Adrenal gland (tissue), 5 donors: ENCODE measurements around the gene IFNA13.

Experiments
- CTCF ChIP-seq, 6 experiments: fragments of 450-650 bp in 4 of 6; fragments of 200-600 bp in 2 of 6; sonication (generic) in 1 of 6; IDR thresholded peaks; 1 replicate in 5 of 6; 2 replicates in 1 of 6; pipeline versions ENCODE4 v1.5.1 to v1.8.0; 2016 to 2021; ENCODE audit warnings: antibody characterized with exemption in 6 of 6, mild to moderate bottlenecking in 2 of 6, moderate library complexity in 1 of 6
- POLR2A ChIP-seq, 2 donors: fragments of 450-650 bp; IDR thresholded peaks; one replicate each; pipeline ENCODE4 v1.6.1; 2017; ENCODE audit warnings: antibody characterized with exemption in 2 of 2, mild to moderate bottlenecking in 2 of 2, moderate library complexity in 1 of 2
- donor health status: DM: no; HTN: no; CAD: no.

- peak; percentile 43 to 71 (median 61) for TF ChIP-seq CTCF (IDR thresholded peaks at IDR 0.05)
- TF ChIP-seq POLR2A (IDR thresholded peaks at IDR 0.05), result no peak
These were observed 49.6 kb downstream of the IFNA13 start for GRCh38 chr9:21317956-21318923.
